B cell (primary cell): ENCODE results near the gene RMI1. TPM values are rescaled to one million over a fixed set of nuclear protein-coding genes. Genes with fewer than 3 reads are reported as not detected.
A peak's percentile ranks its signal among the peaks of the same experiment; 100 is the strongest.

Experiments used
- ATAC-seq: fragments of 200-7000 bp; cut with Tn5 transposase; one replicate; pipeline ENCODE4 v1.10.0; 2021; ENCODE audit warnings: low read depth, mild to moderate bottlenecking, moderate number of reproducible peaks, moderate library complexity
- CTCF ChIA-PET: fragments of 350-600 bp; sonication (Branson Sonifier 250); formaldehyde crosslinking; loops from one replicate; lab custom pipeline; 2021; ENCODE audit warnings: antibody characterized with exemption, inconsistent platforms; lab: Charles Lee
- POLR2A ChIA-PET: fragments of 350-600 bp; sonication (Branson Sonifier 250); formaldehyde crosslinking; loops from one replicate; lab custom pipeline; 2021; ENCODE audit warnings: antibody characterized with exemption; lab: Charles Lee
- DNase-seq: peaks from one replicate; pipeline ENCODE4 v3.0.0; 2013
- H2AFZ ChIP-seq: 2 replicates; pipeline ENCODE4 v1.6.1; 2012; ENCODE audit warnings: mild to moderate bottlenecking, low read depth, low read length; ENCODE audit not compliant: insufficient read depth, poor library complexity, severe bottlenecking
- H3K27ac ChIP-seq, 2 donors: 1 replicate in 1 of 2; 2 replicates in 1 of 2; pipeline ENCODE4 v1.5.1; 2012 to 2013; ENCODE audit warnings: low read length in 2 of 2, mild to moderate bottlenecking in 2 of 2, moderate library complexity in 1 of 2
- H3K27me3 ChIP-seq, 4 experiments: fragments of 200-600 bp in 1 of 4; sonication (generic) in 1 of 4; replicated peaks in 1 of 4; 1 replicate in 2 of 4; 2 replicates in 2 of 4; pipeline versions ENCODE4 v1.6.1 to v1.7.0; 2013 to 2016; ENCODE audit warnings: low read length in 3 of 4, mild to moderate bottlenecking in 2 of 4, mixed read lengths in 1 of 4, moderate library complexity in 1 of 4; ENCODE audit not compliant: insufficient read depth in 4 of 4, control insufficient read depth in 3 of 4; ENCODE audit errors: control extremely low read depth in 1 of 4
- H3K36me3 ChIP-seq, 2 experiments: replicated peaks in 1 of 2; 1 replicate in 1 of 2; 2 replicates in 1 of 2; pipeline versions ENCODE4 v1.6.1 to v1.7.1; 2013; ENCODE audit warnings: low read length in 1 of 2; ENCODE audit not compliant: insufficient read depth in 2 of 2, control insufficient read depth in 1 of 2; ENCODE audit errors: control extremely low read depth in 1 of 2, extremely low read depth in 1 of 2
- H3K4me1 ChIP-seq, 2 donors: fragments of 200-600 bp in 1 of 2; sonication (generic) in 1 of 2; 1 replicate in 1 of 2; 2 replicates in 1 of 2; pipeline versions ENCODE4 v1.5.1 to v1.6.1; 2013 to 2017; ENCODE audit warnings: low read length in 2 of 2; ENCODE audit not compliant: control insufficient read depth in 2 of 2, insufficient read depth in 2 of 2
- H3K4me2 ChIP-seq: replicated peaks from 2 replicates; pipeline ENCODE3; 2012; ENCODE audit warnings: mild to moderate bottlenecking, low read depth, low read length; ENCODE audit not compliant: poor library complexity, severe bottlenecking
- H3K4me3 ChIP-seq, 5 experiments: fragments of 200-600 bp in 1 of 5; sonication (generic) in 1 of 5; 1 replicate in 3 of 5; 2 replicates in 2 of 5; pipeline versions ENCODE4 v1.5.1 to v1.7.0; 2011 to 2016; ENCODE audit warnings: low read length in 4 of 5, mild to moderate bottlenecking in 4 of 5, low read depth in 2 of 5, control low read depth in 1 of 5, moderate library complexity in 1 of 5; ENCODE audit not compliant: insufficient read depth in 1 of 5; ENCODE audit errors: control extremely low read depth in 1 of 5, extremely low read depth in 1 of 5
- H3K79me2 ChIP-seq: fragments of 200-600 bp; sonication (generic); one replicate; pipeline ENCODE4 v1.6.0; 2016; ENCODE audit warnings: low read length; ENCODE audit not compliant: control insufficient read depth, insufficient read depth
- H3K9ac ChIP-seq: fragments of 200-600 bp; sonication (generic); 2 replicates; pipeline ENCODE4 v1.6.1; 2017; ENCODE audit warnings: mild to moderate bottlenecking, low read length, moderate library complexity
- H3K9me3 ChIP-seq, 3 donors: one replicate each; pipeline versions ENCODE4 v1.6.1 to v1.7.1; 2013; ENCODE audit warnings: low read length in 2 of 3; ENCODE audit not compliant: control insufficient read depth in 2 of 3, insufficient read depth in 1 of 3; ENCODE audit errors: control extremely low read depth in 1 of 3
- H4K20me1 ChIP-seq: 2 replicates; pipeline ENCODE4 v1.6.0; 2012; ENCODE audit warnings: mild to moderate bottlenecking, low read length; ENCODE audit not compliant: insufficient read depth, control insufficient read depth, poor library complexity, severe bottlenecking
- H3K27ac Mint-ChIP-seq: one replicate; pipeline ENCODE4 v1.8.0; 2021; ENCODE audit warnings: mixed read lengths
- H3K27me3 Mint-ChIP-seq: one replicate; pipeline ENCODE4 v1.8.0; 2021; ENCODE audit warnings: mixed read lengths
- H3K4me1 Mint-ChIP-seq: one replicate; pipeline ENCODE4 v1.8.0; 2021; ENCODE audit warnings: mixed read lengths
- H3K4me3 Mint-ChIP-seq: one replicate; pipeline ENCODE4 v1.8.0; 2021; ENCODE audit warnings: mixed read lengths
- H3K9me3 Mint-ChIP-seq: one replicate; pipeline ENCODE4 v1.8.0; 2022; ENCODE audit warnings: mixed read lengths; ENCODE audit not compliant: insufficient read depth
- CTCF ChIP-seq: fragments of 200-600 bp; IDR thresholded peaks from one replicate; pipeline ENCODE4 v1.8.0; 2022; ENCODE audit warnings: antibody characterized with exemption, mild to moderate bottlenecking
- EZH2 ChIP-seq: IDR thresholded peaks from 2 replicates; pipeline ENCODE4 v1.6.1; 2012; ENCODE audit warnings: borderline replicate concordance, low read depth, mild to moderate bottlenecking, moderate library complexity, low read length; ENCODE audit not compliant: insufficient read depth, poor library complexity, severe bottlenecking
- WGBS: methylation state at CpG from one replicate; pipeline ENCODE4 v1.1.5; 2013; ENCODE audit warnings: missing lambda C conversion rate; ENCODE audit not compliant: insufficient coverage; 5-methylcytosine and 5-hydroxymethylcytosine counted together
- intact Hi-C: fragments of 100-400 bp; cut with micrococcal nuclease; formaldehyde crosslinking; loops from one replicate; pipeline ENCODE4 v1.10.0; 2022
- polyA plus RNA-seq: library from polyadenylated mRNA; depleted of rRNA; stranded (reverse); fragments of >200 nt; gene quantifications from 2 replicates; pipeline ENCODE4 v1.2.3, GENCODE V29; 2012
- total RNA-seq, 2 donors: library from RNA; stranded (reverse); fragments of 120-200 nt in 1 of 2; gene quantifications; 1 replicate in 1 of 2; 2 replicates in 1 of 2; pipeline versions ENCODE4 v1.2.3 to v1.2.4, GENCODE V29; 2013 to 2022

Gene RMI1
- total and polyA plus RNA-seq, 2 donors (not counting 1 experiment from before 2014, with no cell fraction given): 2.0 to 8.6 TPM

GRCh38 chr9:83972286-83972685 is 8.3 kb upstream of the RMI1 start:
- H3K79me2 ChIP-seq: peaks cover 48% of the 10 kb centered on the region
- H3K27me3 ChIP-seq: no peaks in the 10 kb centered on the region
- POLR2A ChIA-PET: interaction anchor here (0.7 kb wide), 1 partner anchor 8 kb away, joined by 4 read pairs; the partner anchor contains the start of gene HNRNPK
- Mint-ChIP-seq H3K4me1 (peaks cover 29% of the 10 kb centered on the region), H3K4me3 (no peak overlapping the region), H3K9me3 (no peaks in the 10 kb centered on the region), H3K27me3 (no peaks in the 10 kb centered on the region), H3K27ac (no peak overlapping the region)
- no peak overlapping the region for H2AFZ ChIP-seq
- H3K9me3 ChIP-seq: no peaks in the 10 kb centered on the region
- TF ChIP-seq EZH2: no peak
- CTCF ChIA-PET: no interaction called here
- peaks cover 70% of the 10 kb centered on the region for H4K20me1 ChIP-seq
- no CpG with 5 or more reads among the region's 2 CpGs for WGBS
- no peak for DNase-seq
- peaks cover 21 to 85% of the 10 kb centered on the region in 2 experiments for H3K36me3 ChIP-seq
- H3K4me1 ChIP-seq: peaks cover under 1 to 1% of the 10 kb centered on the region in 2 donors
- no peak overlapping the region for H3K4me2 ChIP-seq
- no peak for ATAC-seq
- H3K9ac ChIP-seq: no peak overlapping the region
- intact Hi-C loops: no loop called here
- no peak overlapping the region for H3K4me3 ChIP-seq
- peak overlapping the region in 1 of 2 donors; percentile 6 for H3K27ac ChIP-seq

- H3K4me2 ChIP-seq: no peak overlapping the region
- WGBS: 91% methylated on average over 5 of the region's 12 CpGs
- H3K4me1 ChIP-seq: peaks cover 11 to 12% of the 10 kb centered on the region in 2 donors
- no peak overlapping the region for H3K9ac ChIP-seq
- Mint-ChIP-seq H3K4me1 (peaks cover 43% of the 10 kb centered on the region), H3K27me3 (no peaks in the 10 kb centered on the region), H3K4me3 (no peak overlapping the region), H3K27ac (peak overlapping the region; percentile 38), H3K9me3 (no peaks in the 10 kb centered on the region)
- no peak overlapping the region for H3K4me3 ChIP-seq
- no peaks in the 10 kb centered on the region for H3K27me3 ChIP-seq
- ATAC-seq (no peak), DNase-seq (no peak)
- no peak overlapping the region for H2AFZ ChIP-seq
- no peak overlapping the region for H3K27ac ChIP-seq
- ChIA-PET POLR2A (no interaction called here), CTCF (no interaction called here)
- H4K20me1 ChIP-seq: peaks cover 87% of the 10 kb centered on the region
- H3K79me2 ChIP-seq: peaks cover 77% of the 10 kb centered on the region
- TF ChIP-seq EZH2 (no peak), CTCF (no peak)
- peaks cover 15 to 79% of the 10 kb centered on the region in 2 experiments for H3K36me3 ChIP-seq
- intact Hi-C loops: no loop called here
- H3K9me3 ChIP-seq: no peaks in the 10 kb centered on the region
Measured at GRCh38 chr9:83975300-83975699, 5.3 kb upstream of the RMI1 start.
